Measurements from ENCODE around the gene TRIM23.

TRIM23 gene

DNA sequence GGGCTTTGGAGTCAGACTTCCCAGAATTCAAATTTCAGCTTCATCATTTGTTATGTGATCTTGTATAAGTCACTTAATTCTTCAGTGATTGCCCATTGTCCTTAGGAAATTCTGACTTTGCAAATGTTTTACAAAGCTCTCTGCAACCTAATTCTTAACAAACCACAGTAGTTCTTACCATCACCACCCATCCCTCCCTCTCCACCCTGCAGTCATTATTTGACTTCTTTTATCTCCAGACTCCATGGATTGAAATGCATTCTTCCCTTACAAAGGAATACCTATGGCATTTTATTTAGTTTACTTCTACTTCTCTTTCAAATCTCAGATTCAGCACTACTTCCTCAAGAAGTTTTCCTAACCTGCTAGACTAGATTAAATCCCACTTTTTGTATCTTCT is 23.8 kb upstream of the TRIM23 start:
- H3K9me2 ChIP-seq (replicated peaks; ENCODE audit: low read depth, low read length): no peaks in the 10 kb centered on the region
- no peaks in the 10 kb centered on the region for H4K20me1 ChIP-seq (ENCODE audit: insufficient read depth, low read length, poor library complexity, severe bottlenecking)
- no peak overlapping the region for H3K9ac ChIP-seq (ENCODE audit: low read depth, low read length, poor library complexity, severe bottlenecking)
- no peaks in the 10 kb centered on the region for H3K9me3 ChIP-seq (ENCODE audit: insufficient read depth, low read depth, low read length)
- no peaks in the 10 kb centered on the region for H3K4me1 ChIP-seq (ENCODE audit: insufficient read depth, low read length, poor library complexity, severe bottlenecking)
- no peaks in the 10 kb centered on the region for H3K36me3 ChIP-seq (ENCODE audit: insufficient read depth, low read length)
- H2AFZ ChIP-seq (ENCODE audit: low read length): no peak overlapping the region
- H3F3A ChIP-seq (ENCODE audit: low read depth): no peaks in the 10 kb centered on the region
- H3K79me2 ChIP-seq (ENCODE audit: insufficient read depth, low read length): no peaks in the 10 kb centered on the region
- TF ChIP-seq, protein P1, sequence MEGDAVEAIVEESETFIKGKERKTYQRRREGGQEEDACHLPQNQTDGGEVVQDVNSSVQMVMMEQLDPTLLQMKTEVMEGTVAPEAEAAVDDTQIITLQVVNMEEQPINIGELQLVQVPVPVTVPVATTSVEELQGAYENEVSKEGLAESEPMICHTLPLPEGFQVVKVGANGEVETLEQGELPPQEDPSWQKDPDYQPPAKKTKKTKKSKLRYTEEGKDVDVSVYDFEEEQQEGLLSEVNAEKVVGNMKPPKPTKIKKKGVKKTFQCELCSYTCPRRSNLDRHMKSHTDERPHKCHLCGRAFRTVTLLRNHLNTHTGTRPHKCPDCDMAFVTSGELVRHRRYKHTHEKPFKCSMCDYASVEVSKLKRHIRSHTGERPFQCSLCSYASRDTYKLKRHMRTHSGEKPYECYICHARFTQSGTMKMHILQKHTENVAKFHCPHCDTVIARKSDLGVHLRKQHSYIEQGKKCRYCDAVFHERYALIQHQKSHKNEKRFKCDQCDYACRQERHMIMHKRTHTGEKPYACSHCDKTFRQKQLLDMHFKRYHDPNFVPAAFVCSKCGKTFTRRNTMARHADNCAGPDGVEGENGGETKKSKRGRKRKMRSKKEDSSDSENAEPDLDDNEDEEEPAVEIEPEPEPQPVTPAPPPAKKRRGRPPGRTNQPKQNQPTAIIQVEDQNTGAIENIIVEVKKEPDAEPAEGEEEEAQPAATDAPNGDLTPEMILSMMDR (conservative IDR thresholded peaks at IDR 0.05; ENCODE audit: low read length): no peak
- TF ChIP-seq EZH2phosphoT487 (IDR thresholded peaks at IDR 0.05; ENCODE audit: borderline replicate concordance): no peak
- no peak overlapping the region for H3K4me3 ChIP-seq (ENCODE audit: low read length, poor library complexity, severe bottlenecking)
- no peaks in the 10 kb centered on the region for H3K27me3 ChIP-seq (ENCODE audit: insufficient read depth, low read length, poor library complexity, severe bottlenecking)
- H3K4me2 ChIP-seq (ENCODE audit: low read depth, low read length, poor library complexity, severe bottlenecking): no peak overlapping the region

DNA sequence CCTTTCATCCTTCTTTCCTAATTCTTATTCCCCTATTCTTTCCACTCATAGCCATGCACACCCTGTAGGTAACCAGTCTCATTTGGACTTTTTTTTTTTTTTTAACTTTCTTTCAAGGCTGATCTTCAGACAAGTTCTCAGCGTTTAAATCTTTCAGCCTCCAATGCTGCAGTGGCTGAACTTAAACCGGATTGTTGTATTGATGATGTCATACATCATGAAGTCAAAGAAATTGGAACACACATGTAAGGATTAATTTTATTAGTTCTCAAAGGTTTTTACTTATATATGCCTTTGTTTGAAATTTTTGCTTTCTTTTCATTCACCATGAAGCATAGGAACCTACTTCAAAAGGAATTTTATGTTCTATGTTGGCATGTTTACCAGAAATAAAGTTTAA is 22.8 kb upstream of the TRIM23 start:
- Histone ChIP-seq H3K27me3 (ENCODE audit: insufficient read depth, low read length, poor library complexity, severe bottlenecking) (no peaks in the 10 kb centered on the region), H3K9me3 (ENCODE audit: insufficient read depth, low read depth, low read length) (no peaks in the 10 kb centered on the region), H3F3A (ENCODE audit: low read depth) (no peaks in the 10 kb centered on the region), H3K9me2 (replicated peaks; ENCODE audit: low read depth, low read length) (no peaks in the 10 kb centered on the region), H3K4me3 (ENCODE audit: low read length, poor library complexity, severe bottlenecking) (no peak overlapping the region), H3K4me2 (ENCODE audit: low read depth, low read length, poor library complexity, severe bottlenecking) (no peak overlapping the region), H3K36me3 (ENCODE audit: insufficient read depth, low read length) (no peaks in the 10 kb centered on the region), H3K79me2 (ENCODE audit: insufficient read depth, low read length) (no peaks in the 10 kb centered on the region), H4K20me1 (ENCODE audit: insufficient read depth, low read length, poor library complexity, severe bottlenecking) (no peaks in the 10 kb centered on the region), H2AFZ (ENCODE audit: low read length) (no peak overlapping the region), H3K9ac (ENCODE audit: low read depth, low read length, poor library complexity, severe bottlenecking) (no peak overlapping the region), H3K4me1 (ENCODE audit: insufficient read depth, low read length, poor library complexity, severe bottlenecking) (no peaks in the 10 kb centered on the region)
- TF ChIP-seq EZH2phosphoT487 (IDR thresholded peaks at IDR 0.05; ENCODE audit: borderline replicate concordance): no peak
- TF ChIP-seq, protein P1 (conservative IDR thresholded peaks at IDR 0.05; ENCODE audit: low read length): no peak

DNA sequence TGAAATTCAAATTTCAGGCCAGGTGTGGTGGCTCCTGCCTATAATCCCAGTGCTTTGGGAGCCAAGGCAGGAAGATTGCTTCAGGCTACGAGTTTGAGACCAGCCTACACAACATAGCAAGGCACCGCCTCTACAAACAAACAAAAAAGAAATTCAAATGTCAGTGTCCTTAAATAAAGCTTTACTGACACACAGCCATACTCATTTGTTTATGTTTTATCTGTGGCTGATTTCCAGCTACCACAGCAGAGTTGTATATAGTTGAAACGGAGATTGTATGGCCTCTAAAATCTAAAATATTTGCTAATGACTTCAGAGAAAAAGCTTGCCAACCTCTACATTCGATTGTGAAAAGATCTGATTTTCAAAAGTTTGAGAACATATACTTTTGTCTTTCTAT is 16.1 kb upstream of the TRIM23 start:
- no peaks in the 10 kb centered on the region for H3F3A ChIP-seq (ENCODE audit: low read depth)
- no peak overlapping the region for H3K4me3 ChIP-seq (ENCODE audit: low read length, poor library complexity, severe bottlenecking)
- H3K4me1 ChIP-seq (ENCODE audit: insufficient read depth, low read length, poor library complexity, severe bottlenecking): no peaks in the 10 kb centered on the region
- no peaks in the 10 kb centered on the region for H3K79me2 ChIP-seq (ENCODE audit: insufficient read depth, low read length)
- no peak overlapping the region for H3K4me2 ChIP-seq (ENCODE audit: low read depth, low read length, poor library complexity, severe bottlenecking)
- no peaks in the 10 kb centered on the region for H3K27me3 ChIP-seq (ENCODE audit: insufficient read depth, low read length, poor library complexity, severe bottlenecking)
- H3K36me3 ChIP-seq (ENCODE audit: insufficient read depth, low read length): peaks cover 5% of the 10 kb centered on the region; the same call in 1 of the 2 replicates
- no peak overlapping the region for H2AFZ ChIP-seq (ENCODE audit: low read length)
- no peak for TF ChIP-seq EZH2phosphoT487 (IDR thresholded peaks at IDR 0.05; ENCODE audit: borderline replicate concordance)
- TF ChIP-seq, protein P1 (conservative IDR thresholded peaks at IDR 0.05; ENCODE audit: low read length): no peak
- H3K9me2 ChIP-seq (replicated peaks; ENCODE audit: low read depth, low read length): no peaks in the 10 kb centered on the region
- no peaks in the 10 kb centered on the region for H3K9me3 ChIP-seq (ENCODE audit: insufficient read depth, low read depth, low read length)
- H3K9ac ChIP-seq (ENCODE audit: low read depth, low read length, poor library complexity, severe bottlenecking): no peak overlapping the region
- H4K20me1 ChIP-seq (ENCODE audit: insufficient read depth, low read length, poor library complexity, severe bottlenecking): no peaks in the 10 kb centered on the region

Measured in Loucy (cell line).